IMR-90 (cell line): Measurements from ENCODE around the gene SRC. TPM values are rescaled to one million over a fixed set of nuclear protein-coding genes. Genes with fewer than 3 reads are reported as not detected.

Experiments
- ATAC-seq: fragments of 200-7000 bp; cut with Tn5 transposase; 2 replicates; pipeline ENCODE4 v1.9.1; 2020; ENCODE audit warnings: low read depth, mild to moderate bottlenecking, moderate library complexity
- BruUV-seq: library from RNA; stranded (reverse); fragments of 400-500 nt; replicated peaks from 2 replicates; lab custom pipeline; 2021; lab: Mats Ljungman, UMichigan
- CTCF ChIA-PET: fragments of 300-600 bp; formaldehyde crosslinking; extraction: SDS; loops from one replicate; lab custom pipeline; 2021; ENCODE audit warnings: antibody characterized with exemption; lab: Yijun Ruan, JAX
- POLR2A ChIA-PET: fragments of 300-600 bp; sonication (Branson Sonifier 250); formaldehyde crosslinking; loops from one replicate; lab custom pipeline; 2022; ENCODE audit warnings: antibody characterized with exemption; ENCODE audit not compliant: unreplicated experiment; lab: Charles Lee
- DNase-seq: peaks from one replicate; pipeline ENCODE4 v3.0.0; 2013
- H2AFZ ChIP-seq: replicated peaks from 2 replicates; pipeline ENCODE3; 2013; ENCODE audit warnings: low read length, mild to moderate bottlenecking; ENCODE audit not compliant: poor library complexity
- H2AK5ac ChIP-seq: 2 replicates; pipeline ENCODE4 v1.6.1; 2013; ENCODE audit warnings: low read depth, low read length, inconsistent platforms
- H2AK9ac ChIP-seq: replicated peaks from 2 replicates; pipeline ENCODE3; 2013; ENCODE audit warnings: mild to moderate bottlenecking, low read depth, low read length, moderate library complexity; ENCODE audit not compliant: poor library complexity
- H2BK120ac ChIP-seq: 2 replicates; pipeline ENCODE4 v1.6.1; 2013; ENCODE audit warnings: low read depth, low read length, inconsistent platforms
- H2BK15ac ChIP-seq: 3 replicates; pipeline ENCODE4 v1.6.1; 2013; ENCODE audit warnings: low read depth, low read length, inconsistent platforms
- H2BK20ac ChIP-seq: 2 replicates; pipeline ENCODE4 v1.6.1; 2013; ENCODE audit warnings: low read depth, mild to moderate bottlenecking, inconsistent platforms, low read length, moderate library complexity
- H2BK5ac ChIP-seq: 2 replicates; pipeline ENCODE4 v1.6.1; 2013; ENCODE audit warnings: mild to moderate bottlenecking, low read depth, low read length, inconsistent platforms; ENCODE audit not compliant: poor library complexity, severe bottlenecking
- H3K14ac ChIP-seq: replicated peaks from 2 replicates; pipeline ENCODE4 v1.6.1; 2013; ENCODE audit warnings: low read depth, low read length, inconsistent platforms
- H3K18ac ChIP-seq: 2 replicates; pipeline ENCODE4 v1.6.1; 2013; ENCODE audit warnings: low read depth, low read length, control low read depth
- H3K23ac ChIP-seq: 2 replicates; pipeline ENCODE4 v1.6.1; 2013; ENCODE audit warnings: low read depth, low read length, inconsistent platforms
- H3K27ac ChIP-seq: 2 replicates; pipeline ENCODE4 v1.5.1; 2013; ENCODE audit warnings: mild to moderate bottlenecking, control low read depth, low read length; ENCODE audit not compliant: insufficient read depth
- H3K27me3 ChIP-seq: 2 replicates; pipeline ENCODE4 v1.6.1; 2013; ENCODE audit warnings: low read length; ENCODE audit not compliant: control insufficient read depth, insufficient read depth
- H3K36me3 ChIP-seq: 2 replicates; pipeline ENCODE4 v1.6.1; 2013; ENCODE audit warnings: low read length, mixed read lengths; ENCODE audit not compliant: control insufficient read depth, insufficient read depth
- H3K4ac ChIP-seq: 2 replicates; pipeline ENCODE4 v1.6.1; 2013; ENCODE audit warnings: low read depth, low read length, inconsistent platforms
- H3K4me1 ChIP-seq: 2 replicates; pipeline ENCODE4 v1.6.1; 2013; ENCODE audit warnings: low read length, mixed read lengths; ENCODE audit not compliant: control insufficient read depth, insufficient read depth
- H3K4me2 ChIP-seq: 2 replicates; pipeline ENCODE4 v1.6.1; 2013; ENCODE audit warnings: low read depth, mild to moderate bottlenecking, control low read depth, low read length, moderate library complexity
- H3K4me3 ChIP-seq: 2 replicates; pipeline ENCODE4 v1.5.1; 2013; ENCODE audit warnings: low read depth, mild to moderate bottlenecking, control low read depth, low read length, moderate library complexity; ENCODE audit not compliant: insufficient read depth
- H3K56ac ChIP-seq: 2 replicates; pipeline ENCODE4 v1.6.1; 2013; ENCODE audit warnings: low read length, inconsistent platforms; ENCODE audit not compliant: insufficient read depth; ENCODE audit errors: extremely low read depth
- H3K79me1 ChIP-seq, 2 experiments: 2 replicates each; pipeline ENCODE4 v1.6.1; 2013; ENCODE audit warnings: low read length in 2 of 2, inconsistent platforms in 1 of 2, low read depth in 1 of 2
- H3K9ac ChIP-seq: 2 replicates; pipeline ENCODE4 v1.6.1; 2013; ENCODE audit warnings: low read depth, low read length, control low read depth
- H3K9me1 ChIP-seq: 2 replicates; pipeline ENCODE4 v1.6.1; 2013; ENCODE audit warnings: low read length, inconsistent platforms; ENCODE audit not compliant: insufficient read depth
- H3K9me3 ChIP-seq: 2 replicates; pipeline ENCODE4 v1.6.1; 2013; ENCODE audit warnings: low read length; ENCODE audit not compliant: control insufficient read depth, insufficient read depth
- H4K20me1 ChIP-seq: 2 replicates; pipeline ENCODE4 v1.6.1; 2013; ENCODE audit warnings: low read length, inconsistent platforms; ENCODE audit not compliant: insufficient read depth
- H4K5ac ChIP-seq: 2 replicates; pipeline ENCODE4 v1.6.1; 2013; ENCODE audit warnings: mild to moderate bottlenecking, low read depth, low read length, control low read depth
- H4K8ac ChIP-seq, 2 experiments: 2 replicates each; pipeline ENCODE4 v1.6.1; 2013; ENCODE audit warnings: low read depth in 2 of 2, low read length in 2 of 2, control low read depth in 1 of 2, inconsistent platforms in 1 of 2
- H4K91ac ChIP-seq: 2 replicates; pipeline ENCODE4 v1.6.1; 2013; ENCODE audit warnings: low read depth, low read length, inconsistent platforms; ENCODE audit not compliant: insufficient read depth
- BHLHE40 ChIP-seq: fragments of 150-350 bp; IDR thresholded peaks from 2 replicates; pipeline ENCODE4 v1.6.1; 2016; ENCODE audit warnings: mild to moderate bottlenecking, low read depth, low read length
- FOS ChIP-seq: fragments of 150-350 bp; IDR thresholded peaks from 2 replicates; pipeline ENCODE4 v1.6.1; 2016; ENCODE audit warnings: low read depth, low read length
- MAZ ChIP-seq: IDR thresholded peaks from 2 replicates; pipeline ENCODE4 v1.6.1; 2012; ENCODE audit warnings: low read depth, mild to moderate bottlenecking, low read length, improper control_type of control experiment, moderate library complexity, borderline replicate concordance
- MXI1 ChIP-seq: IDR thresholded peaks from 2 replicates; pipeline ENCODE4 v1.6.1; 2012; ENCODE audit warnings: low read depth, mild to moderate bottlenecking, low read length, moderate library complexity, borderline replicate concordance
- RAD21 ChIP-seq: IDR thresholded peaks from 2 replicates; pipeline ENCODE4 v1.6.1; 2012; ENCODE audit warnings: low read length, improper control_type of control experiment
- RCOR1 ChIP-seq: IDR thresholded peaks from 2 replicates; pipeline ENCODE4 v1.6.1; 2012; ENCODE audit warnings: mild to moderate bottlenecking, low read length, improper control_type of control experiment; ENCODE audit not compliant: insufficient replicate concordance
- RFX5 ChIP-seq: IDR thresholded peaks from 2 replicates; pipeline ENCODE4 v1.8.0; 2012; ENCODE audit warnings: low read depth, mild to moderate bottlenecking, low read length, moderate library complexity
- WGBS, 2 experiments: methylation state at CpG; one replicate each; pipeline versions ENCODE4 v1.1.5 to v1.1.7; 2013; ENCODE audit warnings: missing lambda C conversion rate in 2 of 2; ENCODE audit not compliant: insufficient read length in 1 of 2; ENCODE audit errors: extremely low coverage in 2 of 2; 5-methylcytosine and 5-hydroxymethylcytosine counted together
- dilution Hi-C: fragments of 300-500 bp; cut with HindIII; formaldehyde crosslinking; loops from one replicate; pipeline ENCODE4 v1.14.3; 2018; ENCODE audit warnings: low sequenced_read_pairs; ENCODE audit not compliant: unreplicated experiment
- in situ Hi-C: fragments of 300-500 bp; cut with MboI; formaldehyde crosslinking; loops from 3 replicates; pipeline ENCODE4 v1.14.3; 2019; ENCODE audit warnings: low sequenced_read_pairs, inconsistent platforms, mixed read lengths
- intact Hi-C: fragments of 100-400 bp; cut with micrococcal nuclease; formaldehyde crosslinking; loops from 2 replicates; pipeline ENCODE4 v1.10.0; 2022
- polyA plus RNA-seq, 3 experiments: library from polyadenylated mRNA; depleted of rRNA; stranded (reverse); fragments of >200 nt; gene quantifications; 2 replicates each; pipeline ENCODE4 v1.2.3, GENCODE V29; 2012; ENCODE audit warnings: low replicate concordance in 1 of 3
- total RNA-seq: library from RNA; depleted of rRNA; stranded (reverse); fragments of >200 nt; gene quantifications from 2 replicates; pipeline ENCODE4 v1.2.3, GENCODE V29; 2012
- TF ChIP-seq, protein P1 (sequence below): fragments of 150-350 bp; IDR thresholded peaks from 2 replicates; pipeline ENCODE4 v1.6.1; 2017; ENCODE audit warnings: mild to moderate bottlenecking, antibody characterized with exemption, low read length, low read depth

The SRC gene
- total and polyA plus RNA-seq, 2 of the 4 experiments (the other 2 are of a cell fraction) = 7.0 to 24.2 TPM

DNA sequence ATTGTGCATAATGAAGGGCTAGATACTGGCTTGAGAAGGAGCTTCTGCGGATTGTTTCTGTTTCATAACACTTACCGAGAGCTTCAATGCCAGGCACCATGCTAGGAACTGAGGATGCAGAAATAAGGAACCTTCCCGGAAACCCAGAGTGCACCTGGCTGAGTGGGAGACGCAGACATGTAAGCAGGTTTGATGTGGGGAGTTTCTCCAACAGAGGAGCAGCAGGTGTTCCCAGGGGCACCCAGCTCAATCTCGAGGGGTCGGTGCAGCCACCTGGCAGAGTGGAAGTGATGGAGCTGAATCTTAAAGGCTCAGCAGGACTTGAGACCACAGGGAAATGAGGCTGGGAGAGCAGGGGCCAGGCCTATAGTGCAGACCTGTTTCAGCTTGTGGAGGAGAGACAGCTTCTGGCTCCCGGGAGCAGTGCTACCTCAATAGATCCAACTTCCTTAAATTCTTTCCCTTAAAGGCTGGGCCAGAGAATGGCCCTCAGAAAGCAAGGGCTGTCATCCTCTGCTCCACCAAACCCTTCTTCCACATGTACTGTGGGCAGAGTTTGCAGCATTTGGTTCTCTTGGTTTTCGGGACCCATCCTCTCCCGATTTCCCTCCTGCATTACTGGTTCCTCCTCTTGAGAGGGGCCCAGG, 27.8 kb upstream of the SRC start:
- H3K56ac ChIP-seq = no peak overlapping the region
- no peak overlapping the region for H2BK120ac ChIP-seq
- H3K4me3 ChIP-seq = no peak overlapping the region
- H3K9ac ChIP-seq = no peak overlapping the region
- no peak overlapping the region for H3K27ac ChIP-seq
- DNase-seq (no peak), ATAC-seq (no peak)
- in situ Hi-C loops = no loop called here
- H4K91ac ChIP-seq = no peak overlapping the region
- H2BK20ac ChIP-seq = no peak overlapping the region
- no peak overlapping the region for H2AFZ ChIP-seq
- intact Hi-C loops = no loop called here
- dilution Hi-C loops = no loop called here
- no peak overlapping the region for H2AK5ac ChIP-seq
- ChIA-PET CTCF (no interaction called here), POLR2A (no interaction called here)
- no peak overlapping the region for H3K4ac ChIP-seq
- no peak overlapping the region for H3K23ac ChIP-seq
- H3K27me3 ChIP-seq = no peaks in the 10 kb centered on the region
- BruUV-seq = no TSS peak
- peaks cover 9 to 38% of the 10 kb centered on the region in 2 experiments for H3K79me1 ChIP-seq
- no peaks in the 10 kb centered on the region for H3K9me3 ChIP-seq
- H3K36me3 ChIP-seq = peaks cover 23% of the 10 kb centered on the region
- H4K20me1 ChIP-seq = no peaks in the 10 kb centered on the region; the same call in 1 of the 2 replicates
- WGBS, 2 experiments = 95% methylated on average over 6 of the region's 9 CpGs; no CpG with 5 or more reads in 1 of the 2 experiments
- no peak overlapping the region for H3K18ac ChIP-seq
- TF ChIP-seq RAD21 = no peak
- TF ChIP-seq RFX5 = no peak
- no peak for TF ChIP-seq BHLHE40
- TF ChIP-seq, protein P1, sequence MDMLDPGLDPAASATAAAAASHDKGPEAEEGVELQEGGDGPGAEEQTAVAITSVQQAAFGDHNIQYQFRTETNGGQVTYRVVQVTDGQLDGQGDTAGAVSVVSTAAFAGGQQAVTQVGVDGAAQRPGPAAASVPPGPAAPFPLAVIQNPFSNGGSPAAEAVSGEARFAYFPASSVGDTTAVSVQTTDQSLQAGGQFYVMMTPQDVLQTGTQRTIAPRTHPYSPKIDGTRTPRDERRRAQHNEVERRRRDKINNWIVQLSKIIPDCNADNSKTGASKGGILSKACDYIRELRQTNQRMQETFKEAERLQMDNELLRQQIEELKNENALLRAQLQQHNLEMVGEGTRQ = no peak
- TF ChIP-seq RCOR1 = no peak
- no peak for TF ChIP-seq FOS
- TF ChIP-seq MAZ = no peak
- TF ChIP-seq MXI1 = no peak
- no peak overlapping the region for H3K14ac ChIP-seq
- H2BK5ac ChIP-seq = no peak overlapping the region
- no peak overlapping the region for H2BK15ac ChIP-seq
- H3K4me1 ChIP-seq = peaks cover 24% of the 10 kb centered on the region
- no peak overlapping the region for H4K8ac ChIP-seq
- no peak overlapping the region for H4K5ac ChIP-seq
- no peak overlapping the region for H2AK9ac ChIP-seq
- H3K9me1 ChIP-seq = peaks cover 32% of the 10 kb centered on the region
- H3K4me2 ChIP-seq = no peak overlapping the region
